GM19397 (cell line): ENCODE data around the gene PLCG2.
"Not testable (repeated sequence)": the region's sequence is repeated elsewhere in the genome, so short reads cannot be mapped to it uniquely, and the experiment has no call there.

Experiments
- ATAC-seq: cut with Tn5 transposase; IDR thresholded peaks from one replicate; pipeline ENCODE4 v1.9.1; 2021; ENCODE audit warnings: mild to moderate bottlenecking, moderate library complexity; ENCODE audit not compliant: unreplicated experiment

PLCG2 gene

DNA sequence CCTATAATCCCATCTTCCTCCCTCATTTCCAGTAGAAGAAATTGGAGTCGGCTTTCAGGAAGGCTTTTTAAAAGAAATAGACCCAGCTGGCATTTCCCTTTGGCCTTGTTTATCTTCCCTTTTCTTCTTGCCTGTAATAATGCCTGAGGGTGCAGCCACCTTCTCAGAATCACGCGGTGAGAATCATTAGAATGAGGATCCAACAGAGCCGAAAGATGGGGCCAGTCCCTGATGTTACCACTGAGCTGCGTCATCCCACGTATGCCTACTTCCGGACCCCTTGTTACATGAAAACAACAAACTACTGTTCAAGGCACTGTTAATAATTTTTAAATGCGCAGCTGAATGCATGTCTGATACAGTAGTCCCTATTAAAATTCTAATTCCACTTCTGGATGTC is 208.0 kb downstream of the PLCG2 start:
- ATAC-seq = no peak

- ATAC-seq = no peak
These were observed 208.6 kb downstream of the PLCG2 start for GRCh38 chr16:81987706-81988105.

GRCh38 chr16:81992859-81993258 is 213.8 kb downstream of the PLCG2 start:
- ATAC-seq = no peak

GRCh38 chr16:81994485-81994884 is 215.4 kb downstream of the PLCG2 start:
- ATAC-seq = no peak

GRCh38 chr16:81995651-81996050 is 216.6 kb downstream of the PLCG2 start:
- ATAC-seq = no peak

GRCh38 chr16:81996664-81997509 is 217.8 kb downstream of the PLCG2 start:
- no peak for ATAC-seq

GRCh38 chr16:81997738-81998137 is 218.6 kb downstream of the PLCG2 start:
- ATAC-seq = no peak

- no peak for ATAC-seq
These were observed 223.7 kb downstream of the PLCG2 start for GRCh38 chr16:82002831-82003230.

DNA sequence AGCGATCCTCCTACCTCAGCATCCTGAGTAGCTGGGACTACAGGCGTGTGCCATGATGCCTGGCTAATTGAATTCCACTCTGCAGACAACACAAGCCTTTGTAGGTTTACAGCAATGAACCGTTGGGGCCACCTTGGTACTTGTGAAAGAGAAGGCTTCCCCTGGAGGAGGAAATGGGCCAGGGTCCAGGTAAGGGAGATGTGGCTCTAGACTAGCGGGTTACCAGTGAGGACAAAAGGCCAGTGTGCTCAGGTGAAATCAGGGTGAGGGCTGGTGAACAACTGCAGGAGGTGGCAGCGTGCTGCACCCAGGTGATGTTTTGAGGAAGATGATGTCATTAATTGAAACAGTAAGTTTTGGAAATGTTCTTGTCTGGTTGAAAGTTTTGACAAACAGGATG is 225.5 kb downstream of the PLCG2 start:
- no peak for ATAC-seq

- no peak for ATAC-seq
These were observed 226.1 kb downstream of the PLCG2 start for GRCh38 chr16:82005027-82005830.

- ATAC-seq = no peak
These were observed 226.9 kb downstream of the PLCG2 start for GRCh38 chr16:82006036-82006435.

GRCh38 chr16:82007189-82007588 is 228.1 kb downstream of the PLCG2 start:
- no peak for ATAC-seq

DNA sequence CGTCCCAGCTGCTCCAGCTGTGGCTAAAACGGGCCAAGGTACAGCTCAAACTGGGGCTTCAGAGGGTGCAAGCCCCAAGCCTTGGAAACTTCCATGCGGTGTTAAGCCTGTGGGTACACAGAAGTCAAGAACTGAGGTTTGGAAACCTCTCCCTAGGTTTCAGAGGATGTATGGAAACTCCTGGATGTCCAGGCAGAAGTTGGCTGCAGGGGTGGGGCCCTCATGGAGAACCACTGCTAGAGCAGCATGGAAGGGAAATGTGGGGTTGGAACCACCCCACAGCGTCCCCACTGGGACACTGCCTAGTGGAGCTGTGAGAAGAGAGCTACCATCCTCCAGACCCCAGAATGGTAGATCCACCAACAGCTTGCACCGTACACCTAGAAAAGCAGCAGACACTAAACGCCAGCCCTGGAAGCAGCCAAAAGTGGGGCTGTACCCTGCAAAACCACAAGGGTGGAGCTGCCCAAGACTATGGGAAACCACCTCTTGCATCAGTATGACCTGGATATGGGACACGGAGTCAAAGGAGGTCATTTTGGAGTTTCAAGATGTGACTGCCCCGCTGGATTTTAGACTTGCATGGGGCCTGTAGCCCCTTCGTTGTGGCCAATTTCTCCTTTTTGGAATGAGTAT is 230.0 kb downstream of the PLCG2 start:
- ATAC-seq = no peak

- not testable (repeated sequence) for ATAC-seq
These were observed 230.7 kb downstream of the PLCG2 start for GRCh38 chr16:82009789-82010188.

DNA sequence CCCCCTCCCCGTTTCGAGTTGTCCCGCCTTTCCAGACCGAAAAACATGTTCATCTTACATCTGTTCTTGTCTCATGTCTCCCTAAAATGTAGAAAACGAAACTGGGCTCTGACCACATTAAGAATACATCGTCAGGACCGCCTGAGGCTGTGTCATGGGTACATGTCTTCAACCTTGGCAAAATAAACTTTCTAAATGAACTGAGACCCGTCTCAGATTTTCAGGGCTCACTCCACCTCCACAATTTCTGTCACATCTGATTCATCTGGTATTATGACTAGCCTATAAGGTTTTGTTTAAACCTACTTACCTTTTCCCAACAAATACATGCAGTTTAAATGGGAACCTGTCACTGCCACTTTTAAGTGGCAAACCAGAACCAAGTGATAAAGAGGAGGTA is 231.6 kb downstream of the PLCG2 start:
- no peak for ATAC-seq

- peak; percentile 96 for ATAC-seq
These were observed 232.1 kb downstream of the PLCG2 start, which contains the start of gene SDR42E1 for GRCh38 chr16:82011199-82011641. TSS of gene SDR42E1 (minus strand) at chr16:82011470. CDS start at chr16:82000858, 10,612 bp downstream.
